GM10248 (cell line): ENCODE results near the gene MAGEB4.

Experiments used
- CTCF ChIA-PET: fragments of 300-600 bp; sonication (Branson Sonifier 250); formaldehyde crosslinking; extraction: SDS; loops from one replicate; lab custom pipeline; 2021; ENCODE audit warnings: antibody characterized with exemption; lab: Yijun Ruan, JAX
- POLR2A ChIA-PET: fragments of 350-650 bp; sonication (Branson Sonifier 250); formaldehyde crosslinking; extraction: SDS; loops from one replicate; lab custom pipeline; 2020; ENCODE audit warnings: antibody characterized with exemption; lab: Yijun Ruan, JAX
- DNase-seq: peaks from one replicate; pipeline ENCODE4 v3.0.0; 2012; ENCODE audit errors: extremely low spot score
- TF ChIP-seq, protein P1 (sequence below): IDR thresholded peaks from 2 replicates; pipeline ENCODE4 v1.5.1; 2012; ENCODE audit warnings: mild to moderate bottlenecking, low read depth; ENCODE audit errors: extremely low read depth, missing control alignments, control extremely low read depth

Gene MAGEB4

DNA sequence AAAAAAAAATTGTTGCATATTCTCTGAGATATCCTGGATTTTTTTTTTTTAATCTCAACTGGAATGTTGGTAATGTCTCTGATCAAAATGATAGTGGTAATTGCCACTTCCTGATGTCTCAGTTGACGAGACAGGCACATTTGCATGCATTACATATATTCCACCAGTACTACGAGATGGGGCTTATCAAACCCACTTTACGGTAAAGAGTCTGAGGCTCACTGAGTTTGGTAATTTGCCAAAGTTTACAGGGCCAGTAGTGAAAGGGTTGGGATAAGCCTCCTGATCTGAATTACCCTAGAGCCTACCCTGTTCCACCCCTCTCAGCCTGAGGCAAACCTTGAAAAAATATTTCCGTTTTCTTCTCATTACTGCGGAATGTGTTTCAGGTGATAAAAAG lies 21.1 kb upstream of the MAGEB4 start:
- ChIA-PET POLR2A (no interaction called here), CTCF (no interaction called here)
- TF ChIP-seq, protein P1, sequence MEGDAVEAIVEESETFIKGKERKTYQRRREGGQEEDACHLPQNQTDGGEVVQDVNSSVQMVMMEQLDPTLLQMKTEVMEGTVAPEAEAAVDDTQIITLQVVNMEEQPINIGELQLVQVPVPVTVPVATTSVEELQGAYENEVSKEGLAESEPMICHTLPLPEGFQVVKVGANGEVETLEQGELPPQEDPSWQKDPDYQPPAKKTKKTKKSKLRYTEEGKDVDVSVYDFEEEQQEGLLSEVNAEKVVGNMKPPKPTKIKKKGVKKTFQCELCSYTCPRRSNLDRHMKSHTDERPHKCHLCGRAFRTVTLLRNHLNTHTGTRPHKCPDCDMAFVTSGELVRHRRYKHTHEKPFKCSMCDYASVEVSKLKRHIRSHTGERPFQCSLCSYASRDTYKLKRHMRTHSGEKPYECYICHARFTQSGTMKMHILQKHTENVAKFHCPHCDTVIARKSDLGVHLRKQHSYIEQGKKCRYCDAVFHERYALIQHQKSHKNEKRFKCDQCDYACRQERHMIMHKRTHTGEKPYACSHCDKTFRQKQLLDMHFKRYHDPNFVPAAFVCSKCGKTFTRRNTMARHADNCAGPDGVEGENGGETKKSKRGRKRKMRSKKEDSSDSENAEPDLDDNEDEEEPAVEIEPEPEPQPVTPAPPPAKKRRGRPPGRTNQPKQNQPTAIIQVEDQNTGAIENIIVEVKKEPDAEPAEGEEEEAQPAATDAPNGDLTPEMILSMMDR = no peak
- no peak for DNase-seq

DNA sequence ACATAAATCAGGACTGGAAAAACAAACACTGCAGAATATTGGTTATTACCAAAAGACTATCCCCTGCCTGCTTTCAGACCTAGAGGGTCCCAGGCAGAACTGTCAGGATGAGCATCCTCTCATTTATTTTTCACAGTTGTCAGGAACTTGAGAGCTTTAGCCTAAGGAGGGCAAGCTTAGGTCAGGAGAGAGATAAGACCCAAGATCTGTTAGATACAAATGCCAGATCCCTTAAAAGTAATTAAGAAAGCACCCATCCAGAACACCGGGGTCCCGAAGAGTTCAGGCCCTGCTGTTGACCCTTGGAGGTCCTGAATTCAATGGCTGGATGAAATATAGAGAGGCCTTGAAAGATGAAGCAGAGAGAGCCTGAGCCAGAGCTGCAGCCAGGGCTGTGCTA lies 17.3 kb upstream of the MAGEB4 start:
- TF ChIP-seq, protein P1 = no peak
- ChIA-PET POLR2A (no interaction called here), CTCF (no interaction called here)
- no peak for DNase-seq

DNA sequence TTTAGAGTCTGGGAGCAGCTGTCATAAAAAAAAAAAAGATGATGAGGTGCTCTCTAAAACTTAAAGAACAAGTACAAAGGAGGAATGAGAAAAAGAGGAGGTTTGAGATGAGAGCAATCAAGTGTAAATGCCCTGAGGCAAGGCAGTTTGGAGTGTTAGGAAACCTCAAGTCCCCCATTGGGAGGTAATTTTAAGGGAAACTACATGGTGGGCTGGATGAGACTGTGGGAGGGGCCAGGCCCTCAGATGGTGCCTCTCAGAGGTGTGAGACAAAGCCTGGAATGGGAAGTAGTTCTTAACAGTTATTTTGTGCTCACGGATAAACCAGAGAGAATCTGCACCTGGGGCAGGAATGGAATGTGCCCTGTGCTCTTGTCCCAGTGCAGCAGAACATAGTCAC lies 13.3 kb upstream of the MAGEB4 start:
- TF ChIP-seq, protein P1 = no peak
- ChIA-PET POLR2A (no interaction called here), CTCF (no interaction called here)
- no peak for DNase-seq

DNA sequence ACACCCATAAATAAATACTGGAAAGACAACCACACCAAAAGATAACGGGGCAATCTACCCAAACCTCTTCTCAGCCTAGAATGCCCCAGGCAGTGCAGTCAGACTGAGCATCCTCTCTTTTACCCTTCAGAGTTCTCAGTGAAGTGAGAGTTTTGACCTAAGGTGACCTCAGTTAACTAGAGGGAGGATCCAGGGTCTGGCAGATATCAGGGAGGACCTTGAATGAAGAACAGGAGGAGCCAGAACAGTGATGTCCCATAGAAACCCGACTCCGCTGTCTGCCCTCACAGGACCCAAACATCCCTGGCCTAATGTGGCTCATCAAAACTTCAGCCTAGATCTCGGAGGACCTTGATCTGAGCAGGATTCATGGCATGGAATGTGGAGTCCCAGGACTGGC lies 11.4 kb upstream of the MAGEB4 start, which contains the start of gene MAGEB3:
Gene MAGEB3 (plus strand): TSS at position 263 of the 400 bp plus-strand sequence. CDS start 5,268 bp downstream, outside the sequence.
- ChIA-PET CTCF (no interaction called here), POLR2A (no interaction called here)
- DNase-seq = no peak
- TF ChIP-seq, protein P1 = no peak

DNA sequence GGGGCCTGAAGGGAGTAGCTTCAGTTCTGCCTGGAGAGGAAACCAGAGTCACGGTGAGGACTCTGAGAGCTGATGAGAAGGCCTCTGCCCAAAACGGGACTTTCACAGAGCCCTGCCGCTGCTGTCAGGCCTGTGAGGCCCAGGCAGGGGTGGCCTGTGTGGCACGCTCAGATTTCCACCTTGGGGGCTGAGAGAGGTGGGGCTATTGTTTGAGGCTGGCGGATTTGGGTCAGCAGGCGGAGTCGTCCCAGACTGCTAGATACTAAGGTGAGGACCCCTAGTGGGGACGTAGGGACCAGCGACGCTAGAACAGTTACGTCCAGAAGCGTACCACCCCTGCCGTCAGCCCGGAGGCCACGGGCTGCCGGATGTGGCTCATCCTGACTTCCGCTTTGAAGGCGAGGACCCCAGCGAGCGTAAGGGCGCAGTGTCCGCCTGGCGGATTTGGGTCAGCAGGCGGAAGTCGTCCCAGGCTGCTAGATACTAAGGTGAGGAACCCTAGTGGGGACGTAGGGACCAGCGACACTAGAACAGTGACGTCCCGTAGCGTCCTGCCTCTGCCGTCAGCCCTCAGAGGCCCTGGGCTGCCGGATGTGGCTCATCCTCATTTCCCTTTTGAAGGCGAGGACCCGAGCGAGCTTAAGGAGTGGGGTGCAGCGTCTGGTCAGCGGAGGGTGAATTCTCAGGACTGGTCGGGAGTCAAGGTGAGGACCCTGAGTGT lies 5.1 kb downstream of the MAGEB4 start, which contains the start of gene MAGEB1:
Gene MAGEB1 (plus strand): TSS at position 378 of the 721 bp plus-strand sequence. CDS start 3,348 bp downstream, outside the sequence.
- ChIA-PET POLR2A (no interaction called here), CTCF (no interaction called here)
- no peak for DNase-seq
- TF ChIP-seq, protein P1 = no peak

DNA sequence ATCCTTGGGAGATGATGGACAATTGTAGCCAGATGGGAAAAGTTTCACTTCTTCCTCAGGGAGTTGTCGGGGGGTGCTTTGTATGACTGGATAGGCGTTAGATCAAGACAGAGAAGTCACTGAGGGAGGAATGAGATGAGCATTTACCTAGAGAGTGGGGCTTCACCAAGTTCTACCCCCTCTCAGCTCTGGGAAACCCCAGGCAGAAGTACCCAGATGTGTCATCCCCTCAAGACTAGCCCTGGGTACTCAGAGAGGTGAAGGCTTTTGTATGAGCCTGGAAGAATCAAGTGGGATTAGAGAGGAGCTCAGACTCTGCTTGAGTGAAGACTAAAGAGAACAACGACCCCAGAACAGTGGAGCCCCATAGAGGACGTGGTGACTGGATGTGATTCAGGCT lies 7.1 kb downstream of the MAGEB4 start:
- TF ChIP-seq, protein P1 = no peak
- CTCF ChIA-PET = no interaction called here
- POLR2A ChIA-PET = no interaction called here
- no peak for DNase-seq
